Measurements from ENCODE around the gene CHRNA7.

CHRNA7 gene

DNA sequence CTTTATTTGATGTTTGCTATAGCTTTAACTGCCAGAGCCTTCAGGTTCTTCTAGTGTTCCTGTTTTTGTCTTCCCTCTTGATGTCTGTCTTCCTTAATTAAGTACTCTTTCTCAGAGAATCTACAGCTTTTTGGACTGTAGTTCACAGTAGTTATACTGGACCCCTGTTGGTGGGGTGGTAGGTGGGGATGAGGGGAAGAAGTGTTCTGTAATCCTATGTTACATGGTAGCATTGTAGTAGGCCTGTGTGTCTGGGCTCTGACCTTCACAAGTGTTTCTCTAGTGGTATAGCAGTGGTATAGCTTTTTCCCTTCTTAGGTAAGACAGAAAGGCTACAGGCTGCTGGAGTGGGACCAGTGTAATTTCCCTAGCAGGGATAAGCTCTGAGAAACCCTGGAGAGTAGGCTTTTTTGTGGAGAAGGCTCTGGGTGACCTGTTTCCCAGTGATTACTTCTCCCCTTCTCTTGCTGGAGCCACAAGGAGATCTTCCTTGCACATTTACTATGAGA is 59.6 kb downstream of the CHRNA7 start:
- no peak for DNase-seq

DNA sequence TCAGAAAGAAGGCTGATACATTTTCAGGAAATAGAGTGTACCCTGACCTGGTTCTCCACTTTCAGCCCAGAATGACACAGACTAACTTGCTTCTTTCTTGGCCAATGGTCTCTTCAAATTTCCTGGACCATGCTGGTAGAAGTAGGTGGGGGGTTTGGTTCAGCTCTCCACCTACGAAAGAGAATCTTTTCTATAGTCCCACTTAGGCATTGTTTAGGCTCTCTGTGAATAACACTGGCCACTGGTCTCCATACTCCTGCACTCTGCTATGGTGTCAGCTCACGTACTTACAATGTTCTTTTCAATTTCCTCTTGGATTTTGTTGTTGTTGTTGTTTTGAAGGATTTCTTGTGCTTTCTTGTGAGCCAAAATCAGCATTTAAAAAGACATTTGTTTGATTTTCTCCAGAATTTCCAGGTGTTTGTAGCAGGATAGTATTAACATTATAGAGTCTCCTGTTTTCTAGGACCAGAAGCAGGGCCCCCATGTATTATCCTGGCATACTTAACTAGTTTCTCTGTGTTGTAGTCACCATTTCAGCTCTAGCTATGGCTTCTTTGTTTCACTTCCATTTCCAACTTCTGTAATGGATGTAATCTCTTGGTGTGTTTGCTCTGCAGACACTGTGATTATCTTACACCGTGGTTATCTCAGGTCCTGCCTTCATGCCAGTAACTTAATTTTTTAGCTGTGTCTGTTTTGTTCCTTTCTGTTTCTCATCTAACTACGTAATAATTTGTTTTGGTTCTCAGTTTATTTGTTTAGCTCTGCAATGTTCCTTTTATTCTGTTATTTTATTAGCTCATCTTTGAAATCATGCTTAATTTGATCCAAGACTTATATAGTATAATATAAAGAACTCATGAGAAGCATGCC is 61.4 kb downstream of the CHRNA7 start:
- no peak for DNase-seq

DNA sequence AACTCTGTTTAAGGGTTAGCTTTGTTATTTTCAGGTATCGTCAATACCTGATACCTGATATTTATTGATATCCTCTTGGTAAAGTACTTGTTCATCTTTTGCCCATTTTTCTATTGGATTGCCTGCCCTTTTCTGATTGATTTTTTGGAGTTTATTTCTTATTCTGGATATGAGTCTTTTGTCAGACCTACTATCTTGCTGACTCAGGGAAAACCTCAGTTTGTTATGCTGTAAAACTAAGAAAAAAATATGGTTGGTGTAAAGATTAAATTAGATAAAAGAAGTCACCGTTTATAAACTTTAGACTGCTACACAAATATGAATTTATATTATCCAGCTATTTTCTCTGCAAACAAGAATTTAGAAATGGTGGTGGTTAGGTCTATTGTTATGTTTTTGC is 65.9 kb downstream of the CHRNA7 start:
- DNase-seq, result no peak

DNA sequence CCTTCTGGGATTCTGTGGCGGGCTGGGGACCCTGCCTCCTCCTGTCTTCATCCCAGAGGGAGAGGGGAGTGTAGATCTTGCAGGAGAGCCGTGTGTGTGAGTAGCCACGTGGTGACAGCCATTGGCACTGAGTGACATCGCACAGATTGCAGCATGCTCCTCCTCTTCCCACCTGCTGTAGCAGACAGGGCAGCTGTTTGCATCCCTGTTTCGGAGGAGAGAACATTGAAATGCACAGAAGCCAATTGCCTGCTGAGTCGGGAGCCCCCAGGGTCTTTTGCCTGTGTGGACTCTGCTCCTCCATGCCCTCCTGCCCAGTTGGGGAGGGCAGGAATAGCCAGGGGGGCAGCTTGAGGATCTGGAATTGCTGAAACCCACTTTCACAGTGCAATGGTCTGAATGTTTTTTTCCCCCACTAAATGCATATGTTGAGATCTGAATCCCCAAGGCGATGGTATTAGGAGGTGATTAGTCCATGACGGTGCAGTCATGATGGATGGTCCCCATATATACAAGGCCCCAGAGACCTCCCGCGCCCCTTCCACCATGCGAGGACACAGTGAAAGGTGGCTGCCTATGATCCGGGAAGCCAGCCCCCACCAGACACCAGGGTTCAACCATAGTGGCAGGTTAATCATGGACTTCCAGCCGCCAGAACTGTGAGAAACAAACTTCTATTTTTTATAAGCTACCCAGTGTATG is 66.8 kb downstream of the CHRNA7 start:
- no peak for DNase-seq

DNA sequence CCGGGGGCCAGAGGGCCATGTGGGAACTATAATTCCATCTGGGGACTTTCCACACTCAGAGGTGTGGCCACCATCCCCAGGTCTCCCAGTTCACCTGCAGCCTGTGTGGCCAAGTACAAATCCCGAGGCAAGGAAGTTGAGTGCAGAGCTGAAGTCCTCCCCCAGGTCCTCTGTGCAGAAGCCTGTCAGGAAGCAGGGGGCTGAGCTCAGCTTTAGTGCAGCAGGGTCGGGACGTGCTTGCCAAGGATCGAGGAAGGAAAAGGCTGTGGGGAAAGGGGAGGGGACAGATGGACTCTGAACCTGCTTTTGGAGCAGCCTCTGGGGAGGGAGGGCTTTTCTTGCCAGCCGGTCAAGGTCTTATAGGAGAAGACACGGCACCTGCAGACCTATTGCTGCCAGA is 67.7 kb downstream of the CHRNA7 start:
- no peak for DNase-seq

DNA sequence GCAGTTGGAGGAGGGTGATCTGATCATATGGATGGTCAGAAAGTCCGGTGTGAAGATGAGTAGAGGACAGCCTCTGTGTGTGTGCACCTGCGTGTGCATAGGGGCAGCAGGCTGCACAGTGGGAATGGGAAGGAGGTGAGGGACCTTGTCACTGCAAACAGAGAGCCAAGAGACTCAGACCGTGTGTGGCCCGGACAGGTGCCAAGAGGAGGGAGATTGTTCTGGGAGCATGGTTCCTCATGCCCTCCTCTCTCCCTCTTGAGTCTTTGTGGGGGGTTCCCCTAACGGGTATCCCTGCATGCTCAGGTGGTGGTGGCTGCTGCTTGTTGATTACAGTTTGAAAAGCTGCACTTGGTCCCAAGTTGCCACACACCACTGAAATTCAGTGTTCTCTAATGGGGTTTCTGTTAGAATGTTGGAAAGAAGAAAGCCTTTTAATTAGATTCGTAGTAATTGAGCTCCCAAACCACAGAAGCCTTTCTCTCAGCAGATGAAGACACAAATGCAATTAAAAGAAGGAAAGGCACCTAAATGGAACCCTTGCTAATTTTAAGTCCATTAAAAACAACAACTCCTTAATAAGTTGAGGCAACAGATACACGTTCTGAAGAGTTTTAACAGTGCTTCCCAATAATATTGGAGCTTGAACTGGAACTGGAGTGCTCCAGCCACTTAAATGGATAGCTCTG is 68.9 kb downstream of the CHRNA7 start:
- no peak for DNase-seq

DNA sequence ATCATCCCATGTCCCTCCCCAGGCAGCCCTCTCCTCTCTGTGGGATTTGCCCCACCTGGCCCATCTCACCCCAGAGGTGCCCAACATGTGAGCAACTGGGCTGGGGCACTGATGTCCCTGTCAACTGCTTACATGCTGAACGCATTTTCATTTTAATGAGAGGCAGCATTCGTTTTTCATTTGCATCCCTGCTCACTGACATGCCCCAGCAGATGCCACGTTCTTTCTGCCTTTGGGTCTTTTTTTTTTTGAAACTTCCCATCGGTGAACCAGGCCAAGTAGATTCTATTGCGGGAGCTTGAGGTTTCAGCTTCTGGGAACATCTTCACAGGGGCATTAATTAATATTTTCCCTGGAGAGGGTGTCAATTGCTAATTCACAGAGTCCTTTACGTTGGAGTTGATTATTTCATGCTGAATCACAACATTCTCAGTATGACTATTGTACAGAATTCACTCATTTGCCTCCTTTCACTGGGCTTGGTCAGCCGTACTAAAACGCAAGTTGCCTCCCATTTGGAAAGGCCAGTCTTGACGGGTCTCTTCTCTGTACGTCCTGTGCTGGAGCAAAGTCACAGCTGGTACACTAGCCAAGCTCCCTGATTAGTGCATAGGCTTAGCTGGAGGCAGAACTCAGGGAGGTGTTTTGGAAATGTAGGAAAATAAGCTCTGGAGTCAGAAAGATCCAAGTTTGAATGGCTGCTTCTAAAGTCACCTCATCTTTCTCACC is 69.8 kb downstream of the CHRNA7 start:
- DNase-seq, result no peak

DNA sequence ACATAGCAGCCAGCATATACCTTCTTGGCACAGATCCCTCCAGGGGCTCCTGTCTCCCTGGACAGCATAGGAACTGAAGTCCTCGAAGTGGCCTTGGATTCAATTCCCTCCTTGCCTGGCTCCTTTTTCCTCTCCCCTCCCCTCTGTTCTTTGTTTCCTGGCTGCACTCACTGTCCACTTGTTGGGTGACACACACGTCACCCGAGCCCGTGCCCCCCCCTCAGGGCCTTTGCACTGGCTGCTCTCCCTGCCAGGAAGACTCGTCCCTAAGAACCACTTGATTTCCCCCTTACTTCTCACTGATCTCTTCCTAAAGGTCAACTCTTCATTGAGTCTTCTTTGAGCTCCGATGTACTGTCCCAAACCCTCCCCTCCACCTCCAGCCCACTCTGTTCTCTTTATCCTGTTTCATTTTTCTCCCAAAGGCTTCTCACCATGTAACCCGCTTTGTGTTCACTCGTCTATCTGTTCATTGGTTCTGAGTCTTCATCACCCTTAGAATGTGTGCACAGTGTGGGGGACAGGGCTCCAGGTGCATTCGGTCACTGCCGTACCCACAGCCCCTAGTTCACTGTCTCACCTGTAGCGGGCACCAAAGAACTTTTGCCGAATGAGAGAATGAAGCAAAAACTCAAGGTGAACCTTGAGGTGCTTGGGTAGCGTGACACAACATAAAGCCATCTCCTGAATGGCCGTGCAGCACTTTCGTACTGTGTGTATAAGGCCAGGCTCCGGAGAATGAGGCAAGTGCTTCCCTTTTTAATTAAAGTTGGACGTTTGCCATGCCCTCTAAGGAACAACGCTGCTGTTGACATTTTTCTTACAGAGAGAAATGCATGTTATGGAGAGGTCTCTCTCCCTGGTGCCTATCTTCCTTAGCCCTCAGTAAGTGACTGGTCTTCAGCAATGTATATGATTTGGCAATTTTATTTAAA is 74.0 kb downstream of the CHRNA7 start:
- no peak for DNase-seq

DNA sequence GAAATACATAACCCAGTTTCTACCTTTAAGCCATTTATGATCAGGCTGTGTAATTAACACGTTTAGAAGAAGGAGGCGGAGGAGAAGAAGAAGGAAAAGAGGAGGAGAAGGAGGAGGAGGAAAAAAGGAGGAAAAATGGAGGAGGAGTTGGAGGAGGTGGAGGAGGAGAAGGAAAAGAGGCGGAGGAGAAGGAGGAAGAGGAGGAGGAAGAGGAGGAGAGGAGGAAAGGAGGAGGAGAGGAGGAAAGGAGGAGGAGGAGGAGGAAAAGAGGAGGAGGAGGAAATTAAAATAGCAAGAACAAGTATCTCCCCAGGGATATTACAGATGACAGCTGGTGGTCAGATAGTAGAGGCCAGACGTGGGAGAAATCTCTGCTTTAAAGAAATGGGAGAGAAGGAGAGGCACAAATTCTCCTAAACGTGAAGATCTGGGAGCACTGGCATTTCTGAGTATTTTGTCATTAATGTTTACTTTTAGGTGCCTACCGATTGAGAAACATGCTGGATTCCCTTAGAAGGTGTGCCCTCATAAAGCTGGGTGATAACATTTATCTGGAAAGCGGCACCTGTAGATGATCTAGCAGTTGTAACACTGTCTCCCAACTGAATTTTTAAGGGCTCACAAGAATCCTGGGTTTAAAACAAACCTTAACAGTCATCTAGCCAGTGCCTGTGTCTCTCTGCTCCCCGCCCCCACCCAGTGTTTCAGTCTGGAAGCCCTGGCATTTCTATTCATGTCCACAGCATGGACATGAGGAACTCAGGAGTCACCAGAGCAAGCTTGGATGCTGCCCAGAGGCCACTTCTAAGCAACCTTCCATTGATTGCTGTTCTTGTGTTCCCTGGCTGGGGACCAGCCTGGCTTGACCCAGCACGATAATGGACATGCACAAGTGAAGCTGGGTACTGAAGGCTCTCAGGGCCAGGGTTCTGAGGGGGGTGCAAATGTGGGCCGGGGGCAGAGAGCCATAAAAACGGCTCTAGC is 75.2 kb downstream of the CHRNA7 start:
- DNase-seq, result no peak

DNA sequence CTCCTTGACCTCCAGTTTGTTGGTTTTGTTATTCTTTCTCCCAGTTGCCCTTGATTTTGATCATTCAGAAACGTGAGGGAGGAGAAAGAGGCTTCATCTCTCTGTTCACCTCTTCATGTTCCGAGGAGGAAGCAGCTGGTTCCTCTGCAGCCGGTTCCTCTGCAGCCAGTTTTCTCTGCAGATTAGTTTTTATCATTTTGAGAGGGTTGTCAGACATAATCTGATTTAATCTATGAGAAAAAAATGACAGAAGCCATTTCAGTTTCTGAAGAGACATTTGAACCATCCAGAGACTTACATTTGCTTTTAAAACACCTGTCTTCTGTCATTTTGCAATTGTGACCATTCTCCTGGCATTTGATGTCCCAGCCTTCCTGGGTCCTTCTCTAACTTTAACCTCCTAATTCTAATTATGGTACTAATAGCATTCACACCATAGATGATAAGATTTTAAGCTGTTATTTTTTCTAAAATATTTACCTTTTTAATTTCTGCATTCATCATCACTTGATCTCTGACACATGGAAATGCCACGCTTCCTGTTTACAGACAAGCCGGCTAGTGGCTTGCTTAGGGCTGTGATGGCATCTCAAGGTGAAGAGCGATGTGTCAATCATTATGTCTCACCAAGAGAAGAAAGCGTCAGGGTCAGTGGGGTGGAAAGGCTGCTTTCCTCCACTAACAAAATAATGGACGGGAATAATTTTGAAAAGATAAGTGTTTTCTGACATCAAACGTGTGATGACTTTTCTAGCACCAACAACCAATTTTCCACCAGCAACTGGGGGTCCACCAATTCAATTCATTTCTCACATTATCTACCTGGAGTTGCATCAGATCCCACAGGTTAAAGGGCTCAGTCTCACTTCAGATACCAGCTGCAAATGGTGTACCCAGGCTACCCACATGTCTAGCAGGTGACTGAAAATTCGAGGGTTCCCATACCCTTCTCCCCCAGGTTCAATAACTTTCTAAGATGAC is 76.4 kb downstream of the CHRNA7 start:
- DNase-seq, result no peak

DNA sequence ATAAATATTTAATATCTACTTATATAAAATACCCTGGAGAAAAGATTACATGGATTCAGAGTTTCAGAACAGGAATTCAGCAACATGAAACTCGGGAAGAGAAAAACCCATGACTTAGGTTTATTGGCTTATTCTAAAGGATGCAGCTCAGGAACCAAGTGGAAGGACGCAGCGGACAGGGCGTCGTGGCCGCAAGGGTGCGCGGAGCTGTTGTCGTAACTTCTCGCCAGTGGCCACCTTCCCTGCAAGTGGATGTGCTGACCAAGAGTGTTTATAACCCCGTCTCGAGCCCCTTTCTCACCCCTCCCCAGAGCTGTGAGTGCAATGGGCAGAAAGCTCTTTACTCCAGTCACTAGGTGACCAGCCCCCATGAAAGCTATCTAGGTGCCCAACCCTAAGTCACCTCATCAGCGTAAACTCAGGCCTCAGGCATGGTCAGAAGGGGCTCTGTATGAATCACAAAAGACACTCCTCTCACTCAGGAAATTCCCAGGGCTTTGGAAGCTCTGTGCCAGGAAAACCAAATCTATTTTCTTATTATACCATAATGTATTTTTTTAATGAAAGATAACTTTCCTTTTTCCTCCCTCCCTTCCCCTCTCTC is 77.3 kb downstream of the CHRNA7 start:
- DNase-seq, result no peak

DNA sequence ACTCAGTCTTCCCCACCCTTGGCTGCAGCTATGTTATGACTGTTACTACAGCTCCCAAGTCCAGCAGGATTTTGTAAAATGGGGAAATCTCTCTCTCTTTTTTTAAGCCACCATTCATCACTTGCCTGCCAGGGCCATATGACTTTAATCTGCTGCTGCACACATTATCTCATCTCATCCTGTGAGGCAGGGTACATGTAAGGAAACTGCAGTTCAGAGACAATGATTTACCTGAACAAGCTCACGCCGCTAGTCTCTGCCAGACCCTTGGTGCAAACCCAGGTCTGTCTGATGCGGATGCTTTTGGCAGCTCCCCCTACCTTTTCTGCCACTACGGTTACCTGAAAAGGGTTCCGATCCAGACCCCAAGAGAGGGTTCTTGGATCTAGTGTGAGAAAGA is 78.3 kb downstream of the CHRNA7 start:
- no peak for DNase-seq

DNA sequence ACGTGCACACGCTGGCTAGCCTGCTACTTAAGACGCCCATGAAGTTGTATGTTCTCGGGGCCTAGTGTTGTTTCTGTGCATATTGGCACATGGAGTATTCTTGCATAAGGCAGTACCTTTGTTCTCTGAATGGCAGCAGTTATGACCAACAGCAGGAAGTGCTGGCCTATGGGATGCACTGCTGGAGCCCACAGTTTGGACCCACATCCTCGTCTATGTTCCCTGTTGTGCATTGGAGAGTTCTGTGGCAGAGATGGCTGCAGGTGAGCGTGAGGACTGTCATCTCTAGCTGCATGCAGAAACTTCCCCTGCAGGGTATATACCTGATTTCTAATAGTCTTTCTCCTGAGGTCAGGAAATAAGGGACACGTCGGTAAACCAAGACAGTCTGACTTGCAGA is 81.8 kb downstream of the CHRNA7 start:
- no peak for DNase-seq

DNA sequence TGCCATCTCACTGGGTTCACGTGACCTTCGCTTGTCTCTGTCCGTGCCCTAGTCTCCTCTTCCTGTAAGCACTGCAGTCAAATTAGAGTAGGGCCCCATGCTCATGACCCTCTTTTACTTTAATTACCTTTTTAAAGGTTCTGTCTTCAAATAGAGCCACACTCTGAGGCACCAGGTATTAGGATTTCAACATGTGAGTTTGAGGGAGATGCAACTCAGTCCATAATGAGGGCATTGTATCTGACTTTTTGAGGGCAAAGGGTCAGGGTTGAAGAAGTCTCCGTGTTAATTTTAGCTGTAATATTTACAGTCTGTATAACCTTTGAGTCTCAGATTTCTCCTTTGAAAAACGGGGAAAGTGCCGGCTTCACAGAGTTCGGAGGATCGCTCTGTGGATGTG is 82.9 kb downstream of the CHRNA7 start:
- DNase-seq, result no peak

DNA sequence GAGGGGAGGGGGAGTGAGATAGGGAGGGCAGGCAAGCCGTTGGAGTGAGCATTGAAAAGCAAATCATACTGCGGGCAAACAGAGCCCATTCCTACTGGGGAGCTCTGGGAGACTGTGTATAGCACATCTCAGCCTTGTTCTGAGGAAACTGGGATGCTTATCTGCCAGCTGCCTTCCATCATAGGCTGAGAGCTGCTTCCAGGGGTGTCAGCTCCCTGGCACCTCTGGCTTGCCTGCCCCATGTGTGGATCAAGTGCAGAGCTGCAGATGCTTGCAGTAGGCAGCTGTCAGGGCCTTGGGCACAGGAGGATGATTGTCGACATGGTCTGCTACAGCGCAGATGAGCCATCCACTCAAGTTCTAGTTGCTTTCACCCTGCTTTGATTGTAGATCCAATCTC is 86.8 kb downstream of the CHRNA7 start:
- no peak for DNase-seq

DNA sequence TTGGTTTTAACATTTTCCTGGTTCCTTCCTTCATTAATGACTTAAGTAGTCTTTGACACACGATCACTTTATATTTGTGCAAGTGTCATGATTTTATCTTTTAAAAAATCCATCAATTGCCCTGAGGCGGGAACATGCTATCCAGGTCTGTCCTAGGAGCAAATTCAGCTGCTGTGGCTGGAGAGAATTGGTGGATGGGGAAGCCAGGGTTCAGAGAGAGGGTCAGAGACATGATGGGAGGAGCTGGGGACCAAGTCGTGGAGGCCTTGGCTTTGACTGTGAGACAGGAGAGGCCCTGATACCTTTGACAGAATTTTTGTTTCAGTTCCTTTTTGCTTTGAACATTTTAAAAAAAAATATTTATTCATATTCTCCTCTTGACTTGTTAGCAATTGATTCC is 89.0 kb downstream of the CHRNA7 start:
- no peak for DNase-seq

DNA sequence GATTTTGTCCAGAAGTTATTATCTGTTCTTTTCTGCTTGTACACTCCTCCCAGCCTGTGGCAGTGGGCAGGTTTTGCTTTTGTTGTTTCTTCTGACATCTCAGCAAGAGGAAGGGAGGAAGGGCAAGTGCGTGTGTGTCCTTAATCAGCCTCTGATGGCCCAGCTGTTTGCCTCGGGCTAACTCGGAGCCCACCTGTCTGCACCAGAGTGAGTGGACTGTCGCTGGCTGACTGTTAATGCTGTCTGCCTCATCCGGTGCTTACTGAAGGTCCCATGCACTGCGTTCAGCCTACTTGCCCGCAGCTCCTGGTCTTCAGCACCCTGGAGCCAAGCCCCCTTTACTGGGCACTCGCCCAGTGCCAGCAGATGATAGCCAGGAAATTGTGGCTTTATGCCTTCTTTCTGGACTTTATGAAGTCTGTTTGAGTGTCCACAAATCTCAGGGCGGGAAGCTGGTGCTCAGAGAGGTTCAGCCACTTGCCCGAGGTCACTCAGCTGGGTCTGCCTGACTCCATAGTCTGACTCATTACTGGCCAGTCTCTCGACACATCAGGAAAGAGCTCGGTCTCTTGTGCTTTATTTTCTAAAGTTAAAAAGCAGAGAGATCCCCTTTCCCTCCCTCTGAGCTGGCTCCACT is 89.5 kb downstream of the CHRNA7 start:
- DNase-seq, result no peak

All from fibroblast of skin of abdomen (primary cell).